ENCODE measurements around the gene ATP6V0E2. TPM values are rescaled to one million over a fixed set of nuclear protein-coding genes. Genes with fewer than 3 reads are reported as not detected.

The ATP6V0E2 gene
- total RNA-seq, 1 experiment from 2014 or later, result 25.5 TPM

GRCh38 chr7:149834601-149835000, 39.2 kb upstream of the ATP6V0E2 start:
- no peaks in the 10 kb centered on the region for H4K20me1 ChIP-seq (ENCODE audit: insufficient read depth)
- BruUV-seq (replicated peaks), result no TSS peak
- TF ChIP-seq SRF (IDR thresholded peaks at IDR 0.05; ENCODE audit: low read depth), result no peak
- TF ChIP-seq CTCF (IDR thresholded peaks at IDR 0.05 in 2 of 3, conservative IDR thresholded peaks at IDR 0.05 in 1 of 3; ENCODE audit: borderline replicate concordance in 1 of 3, insufficient read depth in 1 of 3, low read depth in 2 of 3, low read length in 2 of 3), result no peak
- TF ChIP-seq REST (IDR thresholded peaks at IDR 0.05; ENCODE audit: low read depth), result no peak
- no peak for TF ChIP-seq ATF3 (IDR thresholded peaks at IDR 0.05)
- TF ChIP-seq POLR2AphosphoS5 (IDR thresholded peaks at IDR 0.05; ENCODE audit: low read depth, low read length), result no peak
- no peak for DNase-seq (ENCODE audit: low read depth, low spot score)
- intact Hi-C loops (cut with micrococcal nuclease), result no loop called here
- H3K9me3 ChIP-seq (ENCODE audit: control insufficient read depth in 1 of 2, insufficient read depth in 1 of 2, low read depth in 1 of 2, low read length in 2 of 2), result no peaks in the 10 kb centered on the region
- H3K36me3 ChIP-seq (ENCODE audit: control insufficient read depth in 1 of 2, insufficient read depth in 2 of 2, low read length in 2 of 2), result no peaks in the 10 kb centered on the region
- peaks cover 7 to 14% of the 10 kb centered on the region in 2 experiments; a peak in 3 of 4 replicates for H3K4me1 ChIP-seq (ENCODE audit: control insufficient read depth in 1 of 2, insufficient read depth in 2 of 2, low read length in 2 of 2)
- H3K4me2 ChIP-seq (ENCODE audit: low read length), result no peak overlapping the region
- 0 out of 2 replicates have a peak, but pooled peaks cover 11% of the 10 kb centered on the region for H3K27me3 ChIP-seq (ENCODE audit: insufficient read depth, low read length)
- H2AFZ ChIP-seq (ENCODE audit: low read depth, low read length, poor library complexity, severe bottlenecking), result no peak overlapping the region
- ChIA-PET POLR2A (no interaction called here), CTCF (no interaction called here), RAD21 (ENCODE audit: low non-redundant PET in 1 of 2, low total read pairs in 2 of 2, uncharacterized antibody in 2 of 2, unreplicated experiment in 2 of 2) (no interaction called here)
- H3K27ac ChIP-seq (ENCODE audit: low read depth, low read length), result no peak overlapping the region
- no peak for ATAC-seq
- H3K9ac ChIP-seq (ENCODE audit: low read length), result no peak overlapping the region
- H3K9me2 ChIP-seq (ENCODE audit: insufficient read depth), result no peaks in the 10 kb centered on the region
- no peak overlapping the region for H3K4me3 ChIP-seq (replicated peaks in 1 of 2; ENCODE audit: low read depth in 1 of 2, low read length in 2 of 2)
- peaks cover 8% of the 10 kb centered on the region; the same call in 1 of the 2 replicates for H3K79me2 ChIP-seq (ENCODE audit: insufficient read depth, low read length)
